Neural crest cell (in vitro differentiated cells): ENCODE data around the gene CDK5RAP2. TPM values are rescaled to one million over a fixed set of nuclear protein-coding genes. Genes with fewer than 3 reads are reported as not detected.

ENCODE experiments used
- DNase-seq: peaks from one replicate; pipeline ENCODE4 v3.0.0; 2021; ENCODE audit warnings: low read depth, mixed read lengths, low spot score
- H3K27ac Mint-ChIP-seq: one replicate; pipeline ENCODE4 v1.8.0; 2021; ENCODE audit warnings: mild to moderate bottlenecking, mixed read lengths; ENCODE audit not compliant: unreplicated experiment
- H3K27me3 Mint-ChIP-seq: 2 replicates; pipeline ENCODE4 v1.8.0; 2021; ENCODE audit warnings: low read depth, mild to moderate bottlenecking, mixed read lengths
- H3K36me3 Mint-ChIP-seq: 2 replicates; pipeline ENCODE4 v1.8.0; 2021; ENCODE audit warnings: low read depth, mild to moderate bottlenecking, mixed read lengths
- H3K4me1 Mint-ChIP-seq: 2 replicates; pipeline ENCODE4 v1.8.0; 2021; ENCODE audit warnings: mixed read lengths
- H3K4me3 Mint-ChIP-seq: one replicate; pipeline ENCODE4 v1.8.0; 2021; ENCODE audit warnings: mild to moderate bottlenecking, mixed read lengths
- H3K9me3 Mint-ChIP-seq: 2 replicates; pipeline ENCODE4 v1.8.0; 2021; ENCODE audit warnings: mixed read lengths
- CTCF ChIP-seq: fragments of 200-600 bp; sonication (generic); conservative IDR thresholded peaks from 2 replicates; pipeline ENCODE4 v1.5.0; 2021; ENCODE audit warnings: antibody characterized with exemption, mild to moderate bottlenecking
- total RNA-seq: library from RNA; stranded (reverse); gene quantifications from 2 replicates; pipeline ENCODE4 v1.2.1, GENCODE V29; 2021

CDK5RAP2 gene
- total RNA-seq, 1 donor from 2014 or later, result 116 TPM

- Mint-ChIP-seq H3K4me3 (no peak overlapping the region), H3K4me1 (peaks cover 17% of the 10 kb centered on the region), H3K36me3 (peaks cover 6% of the 10 kb centered on the region), H3K9me3 (no peaks in the 10 kb centered on the region), H3K27me3 (peaks cover 3% of the 10 kb centered on the region), H3K27ac (no peak overlapping the region)
- TF ChIP-seq CTCF, result no peak
- DNase-seq, result no peak
Measured at GRCh38 chr9:120385606-120386389, 194.2 kb downstream of the CDK5RAP2 start.

GRCh38 chr9:120384925-120385272 is 195.1 kb downstream of the CDK5RAP2 start:
- H3K9me3 Mint-ChIP-seq, result peaks cover 4% of the 10 kb centered on the region
- DNase-seq, result no peak
- peaks cover 3% of the 10 kb centered on the region for H3K27me3 Mint-ChIP-seq
- H3K4me3 Mint-ChIP-seq, result no peak overlapping the region
- H3K36me3 Mint-ChIP-seq, result peaks cover 15% of the 10 kb centered on the region
- peaks cover 17% of the 10 kb centered on the region for H3K4me1 Mint-ChIP-seq
- H3K27ac Mint-ChIP-seq, result peak overlapping the region; percentile 59
- TF ChIP-seq CTCF, result no peak

- H3K4me1 Mint-ChIP-seq, result peaks cover 17% of the 10 kb centered on the region
- DNase-seq, result no peak
- TF ChIP-seq CTCF, result no peak
- H3K36me3 Mint-ChIP-seq, result peaks cover 16% of the 10 kb centered on the region
- H3K9me3 Mint-ChIP-seq, result peaks cover 4% of the 10 kb centered on the region
- peak overlapping the region; percentile 43 for H3K27ac Mint-ChIP-seq
- peaks cover 3% of the 10 kb centered on the region for H3K27me3 Mint-ChIP-seq
- H3K4me3 Mint-ChIP-seq, result peak overlapping the region; percentile 13
Measured at GRCh38 chr9:120383999-120384924, 195.7 kb downstream of the CDK5RAP2 start.

GRCh38 chr9:120383611-120383998 is 196.4 kb downstream of the CDK5RAP2 start:
- peaks cover 4% of the 10 kb centered on the region for H3K9me3 Mint-ChIP-seq
- peaks cover 3% of the 10 kb centered on the region for H3K27me3 Mint-ChIP-seq
- no peak for TF ChIP-seq CTCF
- H3K4me1 Mint-ChIP-seq, result peaks cover 17% of the 10 kb centered on the region
- H3K36me3 Mint-ChIP-seq, result peaks cover 19% of the 10 kb centered on the region
- DNase-seq, result no peak
- peak overlapping the region; percentile 13 for H3K4me3 Mint-ChIP-seq
- peak overlapping the region; percentile 27 for H3K27ac Mint-ChIP-seq

- Mint-ChIP-seq H3K9me3 (peaks cover 4% of the 10 kb centered on the region), H3K36me3 (peaks cover 24% of the 10 kb centered on the region), H3K27ac (peak overlapping the region; percentile 81), H3K4me3 (no peak overlapping the region), H3K4me1 (peaks cover 27% of the 10 kb centered on the region), H3K27me3 (peaks cover 3% of the 10 kb centered on the region)
- TF ChIP-seq CTCF, result no peak
- no peak for DNase-seq
Measured at GRCh38 chr9:120382453-120382852, 197.5 kb downstream of the CDK5RAP2 start.
